HG03175 (cell line): ENCODE results near the gene TGM2.
A peak's percentile ranks its signal among the peaks of the same experiment; 100 is the strongest.

Source experiments
- ATAC-seq: cut with Tn5 transposase; IDR thresholded peaks from one replicate; pipeline ENCODE4 v1.9.1; 2021; ENCODE audit warnings: mild to moderate bottlenecking, moderate library complexity; ENCODE audit not compliant: unreplicated experiment

The TGM2 gene

DNA sequence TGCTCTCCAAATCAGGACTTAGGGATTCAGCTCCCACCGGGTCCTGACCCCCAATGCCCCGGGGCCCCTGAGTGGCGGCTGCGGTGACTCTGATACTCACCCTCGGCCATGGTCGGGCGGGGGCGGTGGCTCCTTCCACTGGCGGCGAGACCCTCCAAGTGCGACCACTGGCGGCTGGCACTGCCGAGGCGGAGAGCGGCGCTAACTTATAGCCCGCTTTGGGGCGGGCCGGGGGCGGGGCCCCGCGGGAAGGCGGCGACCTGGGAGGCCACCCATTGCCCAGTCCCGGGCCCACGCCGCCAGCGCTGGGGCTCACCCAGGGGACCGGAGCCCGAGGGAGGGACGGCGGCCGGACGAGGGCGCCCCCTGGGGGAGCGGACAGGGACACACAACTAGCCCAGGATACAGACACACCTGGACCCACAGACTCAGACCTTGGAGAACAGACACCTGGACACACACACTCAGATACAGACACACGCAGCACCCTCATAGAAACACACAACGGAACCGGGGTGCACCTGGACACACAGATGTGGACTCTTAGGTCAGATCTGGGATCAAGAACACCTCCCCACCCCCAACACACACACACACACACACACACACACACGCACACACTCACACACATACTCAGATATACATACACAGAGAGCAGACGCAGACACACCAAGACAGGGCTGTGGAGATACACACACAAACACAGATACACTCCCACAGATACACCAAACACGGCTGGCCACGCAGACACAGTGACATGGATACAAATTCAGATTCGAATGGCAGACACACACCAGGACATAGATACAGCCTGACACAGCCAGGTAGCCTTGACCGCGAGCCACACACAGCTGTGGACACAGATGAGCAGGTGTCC, at the start of gene TGM2:
Gene TGM2 (minus strand): TSS at position 182 of the 877 bp plus-strand sequence. CDS start 72 bp downstream, at position 110.
- ATAC-seq, result peak; percentile 79

DNA sequence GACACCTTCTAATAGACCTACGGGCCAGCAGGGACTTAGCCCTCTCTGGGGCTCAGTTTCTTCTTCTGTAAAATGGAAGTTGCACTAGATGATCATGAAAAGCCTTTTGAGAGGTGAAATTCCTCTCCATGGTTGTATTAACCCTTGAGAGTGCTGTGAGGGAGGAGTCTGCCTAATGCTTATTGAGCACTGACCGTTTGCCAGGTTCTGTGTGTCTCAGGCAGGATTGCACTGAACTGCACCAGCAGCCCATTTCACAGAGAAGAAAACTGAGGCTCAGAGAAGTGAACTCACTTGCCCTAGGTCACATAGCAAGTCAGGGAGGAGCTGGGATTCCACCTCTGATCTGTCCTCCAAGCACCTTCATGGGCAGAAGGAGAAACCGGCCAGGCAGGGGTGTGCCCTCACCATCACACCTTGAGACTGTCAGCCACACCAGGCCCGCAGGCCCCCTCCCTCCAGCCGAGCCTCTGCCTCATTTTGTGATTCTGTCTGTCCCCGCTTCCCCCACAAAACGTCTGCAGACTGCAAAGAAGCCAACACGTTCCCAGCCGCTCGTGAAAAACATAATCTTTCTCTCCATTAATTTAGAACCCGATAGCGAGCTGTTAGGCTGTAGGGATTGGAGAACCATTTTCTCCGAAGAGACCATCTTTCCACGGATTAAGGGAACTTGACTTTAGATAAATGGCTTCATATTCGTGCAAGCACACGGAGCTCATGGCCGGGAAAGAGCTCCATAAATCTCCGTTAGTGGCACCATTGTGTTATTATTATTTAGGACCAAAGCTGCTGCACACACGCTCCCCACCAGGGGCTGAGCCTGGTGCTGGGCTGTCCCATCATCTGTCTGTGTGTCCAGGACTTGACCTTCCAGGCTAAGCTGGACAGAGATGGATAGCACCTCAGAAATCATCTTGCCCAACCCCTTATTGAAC, 49.5 kb upstream of the TGM2 start:
- ATAC-seq, result no peak

DNA sequence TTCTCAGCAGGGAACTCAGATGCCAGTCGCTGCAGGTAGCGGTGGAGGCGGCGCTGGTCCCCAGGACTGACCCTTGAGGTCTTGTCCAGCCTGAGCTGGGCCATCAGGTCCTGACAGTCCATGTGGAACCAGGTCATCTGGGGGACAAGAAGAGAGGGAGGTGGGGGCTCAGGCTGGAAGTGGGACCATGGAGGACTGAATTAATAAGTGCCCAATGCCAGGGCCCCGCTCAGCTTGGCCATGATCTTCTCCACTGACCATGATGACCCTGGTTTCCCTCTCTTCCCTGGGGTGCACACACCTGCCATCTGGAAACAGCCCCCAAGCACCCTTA, 48.5 kb upstream of the TGM2 start:
- ATAC-seq, result no peak

DNA sequence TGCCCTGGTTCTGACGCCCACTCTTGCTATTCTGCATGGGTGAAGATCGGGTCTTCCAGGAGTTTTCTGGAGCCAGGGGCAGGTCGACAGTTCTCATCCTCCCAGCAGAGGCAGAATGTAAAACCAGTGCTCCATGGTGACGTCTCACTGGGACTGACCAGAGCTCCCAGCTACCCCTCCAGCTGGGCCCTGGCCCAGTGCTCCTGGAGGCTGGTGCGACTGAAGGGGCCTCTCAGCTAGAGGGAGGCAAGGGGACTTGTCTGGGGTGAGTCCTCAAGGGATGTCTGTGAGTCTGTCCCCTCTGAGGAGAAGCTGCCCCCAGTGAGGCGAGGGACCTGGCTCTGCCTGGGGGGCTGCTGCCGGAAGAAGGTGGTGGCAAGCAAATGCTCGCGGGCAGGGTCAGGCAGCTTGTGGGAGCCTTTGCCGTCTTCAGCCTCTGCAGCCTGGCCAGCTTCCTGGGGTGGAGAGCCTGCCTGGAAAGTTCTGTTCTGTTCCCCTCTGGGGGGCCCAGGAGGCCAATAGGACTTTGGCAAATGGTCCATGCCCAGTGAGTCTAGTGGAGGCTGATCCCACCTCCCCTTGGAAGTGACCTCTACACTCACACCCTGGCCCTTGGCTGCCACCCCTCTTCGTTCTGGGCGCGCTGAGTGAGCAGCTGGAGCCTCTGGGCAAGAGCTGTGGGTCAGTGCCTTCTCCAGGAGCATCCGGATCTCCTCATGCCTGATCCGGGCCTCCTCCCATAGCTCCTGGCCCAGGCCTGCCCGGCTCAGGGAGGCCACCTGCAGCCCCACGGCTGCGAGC, 47.9 kb upstream of the TGM2 start:
- no peak for ATAC-seq

DNA sequence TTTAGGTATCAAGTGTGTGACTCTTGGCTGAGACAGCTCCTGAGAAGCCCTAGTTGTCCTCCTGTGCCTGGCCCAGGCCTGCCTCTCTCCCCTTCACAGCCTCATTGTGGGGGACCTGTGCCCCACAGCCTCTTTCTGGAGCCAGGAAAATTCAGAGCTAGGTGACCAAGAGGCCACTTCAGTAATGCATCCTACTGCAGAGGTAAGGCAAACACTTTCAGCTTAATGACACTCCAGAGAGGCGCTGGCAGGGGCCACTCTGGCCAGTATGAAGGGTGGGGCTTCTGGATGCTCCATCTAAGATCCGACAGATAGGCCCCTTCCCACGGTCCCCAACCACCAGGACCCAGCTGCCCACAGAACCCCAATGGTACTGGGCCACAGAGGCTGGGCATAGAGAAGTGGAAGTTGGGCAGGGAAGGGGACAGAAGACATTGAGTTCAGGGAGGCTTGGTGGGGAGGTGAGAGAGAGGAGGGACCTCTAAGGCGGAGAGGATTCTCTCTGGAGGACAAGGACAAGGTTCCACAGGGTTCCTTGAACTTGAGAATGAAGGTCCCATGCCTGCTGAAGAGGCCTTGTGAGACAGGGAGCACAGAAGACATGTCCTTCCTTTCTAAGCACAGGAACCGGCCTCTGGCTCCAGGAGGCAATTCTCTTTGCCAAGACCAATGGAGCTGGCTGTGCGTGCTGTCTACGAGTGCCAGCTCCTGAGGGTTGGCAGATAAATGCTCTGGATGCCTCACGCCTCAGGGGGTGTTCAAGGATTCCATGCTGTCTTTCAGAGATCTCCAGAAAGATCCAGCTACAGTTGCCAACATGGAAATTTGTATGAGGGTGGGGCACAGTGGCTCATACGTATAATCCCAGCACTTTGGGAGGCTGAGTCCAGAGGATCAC, 46.4 kb upstream of the TGM2 start:
- ATAC-seq, result no peak

DNA sequence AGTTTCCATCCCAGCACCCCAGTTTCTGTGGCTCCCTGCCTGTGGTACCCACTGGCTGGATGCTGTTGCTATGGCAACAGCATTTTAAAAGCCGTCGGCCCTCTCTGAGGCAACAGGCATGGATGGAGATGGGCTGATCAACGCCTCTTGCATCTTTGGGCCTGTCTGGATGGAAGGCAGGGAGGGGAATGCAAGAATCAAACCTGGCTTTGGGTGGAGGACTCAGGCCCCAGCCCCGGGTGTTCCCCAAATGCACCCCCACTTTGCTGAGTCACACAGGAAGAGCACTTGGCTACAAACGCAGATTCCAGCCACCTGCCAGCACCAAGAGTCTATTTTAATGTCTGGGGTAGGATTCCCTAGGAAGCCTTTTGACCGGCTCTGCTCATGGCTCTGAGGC, 45.7 kb upstream of the TGM2 start:
- no peak for ATAC-seq

DNA sequence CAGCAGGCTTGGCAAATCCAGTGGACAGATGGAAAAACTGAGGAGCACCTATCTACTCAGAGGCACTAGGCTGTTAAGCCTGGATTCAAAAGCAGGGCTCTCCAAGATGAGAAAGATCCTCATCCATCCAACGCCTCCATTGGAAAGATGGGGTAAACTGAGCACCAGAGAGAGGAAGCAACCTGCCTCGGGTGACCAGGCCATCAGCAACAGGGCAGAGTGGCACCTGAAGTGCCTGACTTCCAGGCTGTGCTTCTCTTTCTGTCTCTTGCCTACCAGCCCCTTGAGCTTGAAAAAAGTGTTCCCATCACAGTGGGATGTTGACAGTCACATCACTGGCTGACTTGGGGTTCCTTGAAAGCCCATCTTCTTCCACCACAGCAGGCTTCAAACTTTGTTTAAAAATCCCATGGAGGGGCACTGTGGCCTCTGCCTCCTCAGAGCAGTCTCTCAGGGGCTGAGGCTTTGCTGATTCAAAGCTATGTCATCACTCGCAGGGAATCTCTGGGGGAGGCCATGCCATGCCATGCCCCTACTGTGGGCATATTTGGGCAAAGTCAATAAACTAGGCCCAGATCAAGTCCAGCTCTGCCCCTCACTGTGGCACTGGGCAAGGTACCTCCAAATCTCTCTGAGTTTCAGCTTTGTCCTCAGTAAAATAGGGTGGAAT, 44.8 kb upstream of the TGM2 start:
- ATAC-seq, result no peak

DNA sequence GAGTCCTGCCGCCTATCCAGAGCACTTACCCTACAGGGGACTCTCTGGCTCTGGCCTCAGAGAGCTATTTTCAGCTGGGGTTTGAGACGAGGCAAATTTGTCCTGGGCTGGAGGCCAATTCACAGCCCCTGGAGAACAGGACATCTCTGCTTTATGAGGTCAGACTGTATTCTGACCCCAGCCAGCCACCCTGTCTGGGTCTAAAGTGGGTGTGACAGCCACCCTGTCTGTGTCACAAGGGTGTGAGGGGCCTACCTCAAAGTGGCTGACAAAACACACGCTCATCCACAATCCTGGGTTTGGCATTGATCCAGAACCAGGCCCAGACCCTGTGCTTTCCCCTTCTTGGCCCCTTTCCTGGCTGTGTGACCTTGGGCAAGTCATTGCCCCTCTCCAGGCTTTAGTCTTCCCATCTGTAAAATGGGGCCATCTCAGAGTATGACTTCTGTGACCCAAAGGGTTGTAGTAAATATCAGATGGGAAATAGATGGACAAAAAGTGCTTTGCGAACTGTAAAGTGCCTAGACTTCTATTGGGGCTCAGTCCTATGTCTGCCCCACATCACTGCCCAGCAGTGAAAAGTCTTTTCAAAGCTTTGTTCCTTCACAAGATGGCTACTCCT, 44.1 kb upstream of the TGM2 start:
- ATAC-seq, result no peak

DNA sequence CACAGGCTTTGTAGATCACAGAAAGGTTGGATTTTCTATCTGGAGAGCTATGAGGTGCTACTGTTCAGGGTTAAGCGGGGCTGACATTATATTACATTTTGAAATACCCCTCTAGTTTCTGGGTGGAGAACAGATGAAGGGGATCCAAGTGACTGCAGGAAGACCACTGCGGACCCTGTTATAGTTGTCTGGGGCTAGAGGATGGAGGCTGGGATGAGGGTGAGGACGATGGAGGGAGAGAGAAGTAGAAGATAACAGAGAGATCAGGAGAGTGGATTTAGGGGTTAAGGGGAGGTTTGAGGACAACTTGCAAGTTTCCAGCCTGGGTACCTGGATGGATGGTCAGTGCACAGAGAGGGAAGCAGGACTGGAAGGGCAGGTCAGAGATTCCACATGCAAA, 43.5 kb upstream of the TGM2 start:
- no peak for ATAC-seq

DNA sequence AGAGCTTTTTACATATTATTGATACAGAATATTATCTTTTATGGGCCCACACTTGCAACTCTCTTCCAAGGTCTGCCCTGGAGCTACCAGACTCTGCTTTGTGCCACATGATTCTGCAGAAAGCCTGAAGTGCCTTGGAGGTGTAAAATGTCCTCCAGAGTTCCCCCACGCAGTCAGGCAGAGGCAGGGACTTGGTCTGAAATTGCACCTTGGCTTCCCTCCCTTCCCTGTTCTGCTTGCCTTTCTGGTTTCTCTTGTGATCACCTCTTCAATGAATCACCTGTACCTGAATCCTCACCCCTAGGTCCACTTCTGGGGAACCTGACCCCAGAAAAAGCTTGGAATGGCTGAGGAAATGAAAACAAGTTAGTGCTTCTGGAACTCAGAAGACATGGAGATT, 43.0 kb upstream of the TGM2 start:
- no peak for ATAC-seq

DNA sequence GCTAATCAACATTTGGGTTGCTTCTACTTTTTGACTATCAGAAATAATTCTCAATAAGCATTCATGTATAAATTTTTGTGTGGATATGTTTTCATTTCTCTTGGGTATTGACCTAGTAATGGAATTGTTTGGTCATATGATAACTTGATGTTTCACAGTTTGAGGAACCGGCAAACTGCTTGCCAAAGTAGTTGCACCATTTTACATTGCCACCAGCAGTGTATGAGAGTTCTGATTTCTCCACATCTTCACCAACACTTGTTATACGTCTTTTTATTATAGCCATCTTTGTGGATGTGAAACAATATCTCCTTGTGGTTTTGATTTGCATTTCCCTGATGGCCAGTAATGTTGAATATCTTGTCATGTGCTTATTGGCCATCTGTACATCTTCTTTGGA, 42.6 kb upstream of the TGM2 start:
- ATAC-seq, result no peak

DNA sequence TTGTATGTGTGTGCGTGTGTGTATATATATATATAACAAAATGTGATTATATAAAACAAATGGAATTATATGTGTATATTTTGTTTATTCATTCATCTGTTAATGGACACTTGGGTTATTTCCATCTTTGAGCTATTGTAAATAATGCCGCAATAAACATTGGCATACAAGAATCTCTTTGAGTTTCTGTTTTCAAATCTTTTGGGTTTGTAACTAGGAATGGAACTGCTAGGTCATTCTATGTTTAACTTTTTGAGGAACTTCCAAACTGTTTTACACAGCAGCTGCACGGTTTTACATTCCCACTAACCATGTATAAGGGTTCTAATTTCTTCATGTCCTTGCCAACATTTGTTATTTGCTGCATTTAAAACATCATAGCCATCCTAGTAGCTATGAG, 39.9 kb upstream of the TGM2 start:
- ATAC-seq, result no peak

DNA sequence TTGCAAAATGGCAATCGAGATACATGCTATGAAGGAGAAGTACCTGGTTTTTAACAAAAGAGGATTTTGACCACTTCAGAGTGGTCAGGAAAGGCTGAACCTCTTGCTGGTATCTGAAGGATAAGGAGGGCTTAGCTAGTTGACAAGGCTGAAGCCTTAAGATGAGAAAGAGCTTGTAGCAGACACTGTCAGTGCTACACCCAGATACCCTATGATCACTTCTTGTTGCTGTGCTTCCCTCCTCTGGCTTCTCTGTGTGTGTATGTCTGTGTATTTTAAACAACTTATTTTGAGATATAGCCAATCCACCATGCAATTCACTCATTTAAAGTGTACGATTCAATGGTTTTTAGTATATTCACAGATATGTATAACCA, 38.9 kb upstream of the TGM2 start:
- ATAC-seq, result no peak

DNA sequence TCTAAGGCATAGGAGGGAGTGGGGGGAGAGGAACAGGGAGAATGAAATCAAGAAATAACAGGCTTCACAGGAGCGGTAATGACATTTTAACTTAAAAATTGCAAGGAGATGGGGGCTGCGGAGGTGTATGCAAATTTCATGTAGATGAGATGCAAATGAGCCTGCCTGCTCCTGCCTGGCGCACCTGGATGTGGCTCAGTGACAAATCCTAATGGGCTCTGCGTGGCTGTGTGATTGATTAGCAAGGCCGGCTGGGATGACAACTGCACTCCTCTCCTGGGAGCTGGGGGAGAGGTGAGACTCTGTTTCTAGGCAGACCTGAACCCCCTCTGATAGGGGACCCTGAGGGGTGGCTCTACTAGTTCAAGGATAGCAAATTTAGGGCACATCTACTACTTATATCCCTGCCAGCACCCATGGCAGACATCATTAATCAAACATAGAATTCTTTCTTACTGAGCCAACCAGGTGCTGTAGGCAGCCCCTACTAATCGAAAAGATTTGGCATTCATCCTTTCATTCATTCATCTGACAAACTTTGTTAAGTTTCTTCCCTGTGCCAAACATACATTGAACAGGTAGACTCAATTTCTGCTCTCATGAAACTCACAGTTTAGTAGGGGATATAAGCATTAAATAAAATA, 38.4 kb upstream of the TGM2 start:
- no peak for ATAC-seq

DNA sequence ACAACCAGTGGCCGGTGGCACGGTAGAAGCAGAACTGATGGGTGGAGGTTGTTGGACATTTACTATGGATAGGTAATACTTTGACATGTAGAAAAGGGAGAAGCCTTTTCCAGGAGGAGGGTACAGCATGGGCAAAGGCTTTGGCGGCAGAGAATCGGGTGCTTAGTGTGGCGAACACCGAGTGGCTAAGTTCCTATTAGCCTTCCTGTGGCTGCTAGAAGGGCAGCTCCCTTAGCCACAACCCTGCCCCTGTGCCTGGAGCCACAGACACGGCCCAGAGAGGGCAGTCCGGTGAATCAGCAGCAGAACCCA, 37.9 kb upstream of the TGM2 start:
- ATAC-seq, result no peak

DNA sequence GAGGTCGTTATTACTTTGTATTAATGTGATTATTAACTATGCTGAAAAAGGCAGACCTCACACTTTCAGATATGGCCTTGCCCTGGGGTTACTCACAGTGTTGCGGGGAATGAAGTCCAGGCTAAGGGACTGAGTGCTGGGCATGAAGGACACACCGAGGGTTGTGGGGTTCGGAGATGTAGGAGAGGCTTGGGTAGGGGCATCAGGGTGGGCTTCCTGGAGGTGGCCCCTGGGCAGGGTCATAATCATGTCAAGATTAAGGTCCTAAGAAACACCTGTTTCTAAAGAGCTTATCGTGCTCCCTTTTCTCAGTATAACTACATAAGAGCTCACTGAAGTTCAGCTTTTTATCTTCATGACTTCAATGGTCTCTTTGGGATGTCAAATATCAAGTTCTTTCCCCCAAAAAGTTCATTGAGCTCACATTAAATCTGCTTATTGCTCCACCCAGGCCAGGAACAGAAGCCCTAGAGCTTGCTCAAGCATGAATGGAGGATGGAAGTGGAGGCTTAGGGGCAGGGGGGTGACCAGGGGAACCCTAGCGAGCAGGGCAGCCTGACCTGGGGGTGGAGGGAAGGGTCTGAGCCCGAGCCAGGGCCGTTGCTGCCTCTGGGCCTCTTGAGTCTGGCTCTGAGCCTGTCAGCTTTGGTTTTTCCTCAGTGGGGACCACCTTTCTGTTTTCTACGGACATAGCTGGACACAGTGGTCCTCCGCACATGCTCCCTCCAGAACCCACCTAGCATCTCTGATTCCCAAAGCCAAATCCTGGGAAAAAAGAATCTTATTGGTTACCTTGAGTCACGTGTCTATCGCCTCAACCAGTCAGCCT, 37.3 kb upstream of the TGM2 start:
- ATAC-seq, result no peak

DNA sequence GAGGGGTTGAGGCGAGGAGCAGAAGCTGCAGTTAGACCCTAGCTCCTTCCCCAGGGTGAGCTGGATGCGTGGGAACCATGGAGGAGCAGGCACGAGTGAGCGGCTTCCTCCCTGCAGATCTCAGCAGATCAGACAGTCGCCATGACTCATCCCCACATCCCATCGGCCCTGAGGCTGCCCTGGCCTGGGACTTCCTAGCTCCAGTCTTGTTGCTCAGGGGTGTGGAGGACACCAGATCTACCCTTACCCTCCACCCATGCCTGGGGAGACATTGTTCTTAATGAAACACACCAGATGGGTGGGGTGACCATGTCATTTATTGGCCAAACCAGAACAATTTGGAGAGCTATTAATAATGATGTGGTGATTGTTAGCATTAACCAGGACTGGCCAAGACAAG, 36.3 kb upstream of the TGM2 start:
- ATAC-seq, result no peak

DNA sequence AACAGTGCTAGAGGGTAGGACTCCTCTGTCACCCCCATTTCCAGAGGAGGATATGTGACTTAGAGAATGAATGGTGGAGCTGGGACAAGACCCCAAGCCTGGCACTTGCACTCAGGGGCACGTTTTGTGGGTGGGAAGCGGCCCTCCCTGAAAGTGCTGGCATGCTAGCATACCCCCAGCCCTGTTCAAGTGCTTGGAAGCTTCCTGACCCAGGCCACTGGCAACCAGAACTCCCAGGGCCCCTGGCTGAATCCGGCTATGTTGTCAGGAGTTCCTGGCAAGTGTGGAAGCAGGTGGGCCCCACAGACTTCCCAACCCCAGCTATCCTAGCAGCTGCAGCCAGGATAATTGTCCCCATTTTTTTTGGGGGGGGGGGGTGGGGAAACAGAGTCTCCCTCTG, 35.6 kb upstream of the TGM2 start:
- ATAC-seq, result no peak
